Esophagus muscularis mucosa (tissue), 3 donors: Measurements from ENCODE around the gene PTGFRN.

Source experiments
- POLR2AphosphoS5 ChIP-seq, 2 donors: sonication (generic); formaldehyde crosslinking; IDR thresholded peaks; one replicate each; pipeline ENCODE4 v1.6.1; 2017; ENCODE audit warnings: antibody characterized with exemption in 2 of 2
- TF ChIP-seq, protein P1 (sequence below), 3 experiments: fragments of 200-600 bp in 2 of 3; fragments of 450-650 bp in 1 of 3; sonication (generic) in 2 of 3; IDR thresholded peaks; one replicate each; pipeline ENCODE4 v1.5.1; 2017 to 2019; ENCODE audit warnings: antibody characterized with exemption in 3 of 3, mild to moderate bottlenecking in 2 of 3, moderate library complexity in 1 of 3

DNA sequence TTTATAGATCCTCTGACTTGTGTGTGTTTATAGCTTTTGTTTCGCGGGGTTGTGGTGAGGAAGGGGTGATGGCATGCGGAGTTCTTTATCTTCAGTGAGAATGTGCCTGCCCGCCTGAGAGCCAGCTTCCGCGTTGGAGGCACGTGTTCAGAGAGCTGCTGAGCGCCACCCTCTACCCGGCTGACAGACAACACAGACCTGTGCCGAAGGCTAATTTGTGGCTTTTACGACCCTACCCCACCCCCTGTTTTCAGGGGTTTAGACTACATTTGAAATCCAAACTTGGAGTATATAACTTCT lies 77.5 kb downstream of the PTGFRN start:
- TF ChIP-seq, protein P1, sequence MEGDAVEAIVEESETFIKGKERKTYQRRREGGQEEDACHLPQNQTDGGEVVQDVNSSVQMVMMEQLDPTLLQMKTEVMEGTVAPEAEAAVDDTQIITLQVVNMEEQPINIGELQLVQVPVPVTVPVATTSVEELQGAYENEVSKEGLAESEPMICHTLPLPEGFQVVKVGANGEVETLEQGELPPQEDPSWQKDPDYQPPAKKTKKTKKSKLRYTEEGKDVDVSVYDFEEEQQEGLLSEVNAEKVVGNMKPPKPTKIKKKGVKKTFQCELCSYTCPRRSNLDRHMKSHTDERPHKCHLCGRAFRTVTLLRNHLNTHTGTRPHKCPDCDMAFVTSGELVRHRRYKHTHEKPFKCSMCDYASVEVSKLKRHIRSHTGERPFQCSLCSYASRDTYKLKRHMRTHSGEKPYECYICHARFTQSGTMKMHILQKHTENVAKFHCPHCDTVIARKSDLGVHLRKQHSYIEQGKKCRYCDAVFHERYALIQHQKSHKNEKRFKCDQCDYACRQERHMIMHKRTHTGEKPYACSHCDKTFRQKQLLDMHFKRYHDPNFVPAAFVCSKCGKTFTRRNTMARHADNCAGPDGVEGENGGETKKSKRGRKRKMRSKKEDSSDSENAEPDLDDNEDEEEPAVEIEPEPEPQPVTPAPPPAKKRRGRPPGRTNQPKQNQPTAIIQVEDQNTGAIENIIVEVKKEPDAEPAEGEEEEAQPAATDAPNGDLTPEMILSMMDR (IDR thresholded peaks at IDR 0.05): no peak
- TF ChIP-seq POLR2AphosphoS5 (IDR thresholded peaks at IDR 0.05): no peak
